ENCODE data around the gene FBXO44.

Gene FBXO44

GRCh38 chr1:11657654-11658053, 3.0 kb downstream of the FBXO44 start:
- TF ChIP-seq REST (IDR thresholded peaks at IDR 0.05; ENCODE audit: insufficient replicate concordance, low read depth), result no peak
- no peak overlapping the region for H3K27ac ChIP-seq (replicated peaks)
- H3K27me3 ChIP-seq (ENCODE audit: insufficient read depth, poor library complexity, severe bottlenecking), result no peaks in the 10 kb centered on the region
- no peak overlapping the region for H3K4me3 ChIP-seq (replicated peaks; ENCODE audit: insufficient read depth, low read length)
- no peak for DNase-seq (ENCODE audit: low read depth in 1 of 2, low spot score in 1 of 2)

GRCh38 chr1:11658542-11658941, 3.9 kb downstream of the FBXO44 start:
- no peak for DNase-seq (ENCODE audit: low read depth in 1 of 2, low spot score in 1 of 2)
- TF ChIP-seq CTCF (IDR thresholded peaks at IDR 0.05; ENCODE audit: insufficient read depth, low read length) (no peak), POLR2AphosphoS5 (IDR thresholded peaks at IDR 0.05; ENCODE audit: low read depth) (no peak), GABPA (IDR thresholded peaks at IDR 0.05; ENCODE audit: low read depth) (no peak), REST (IDR thresholded peaks at IDR 0.05; ENCODE audit: insufficient replicate concordance, low read depth) (no peak)
- H3K4me3 ChIP-seq (replicated peaks; ENCODE audit: insufficient read depth, low read length), result no peak overlapping the region

GRCh38 chr1:11659748-11660147, 5.1 kb downstream of the FBXO44 start:
- no peak for DNase-seq (ENCODE audit: low read depth in 1 of 2, low spot score in 1 of 2)
- H3K27ac ChIP-seq (replicated peaks), result no peak overlapping the region
- TF ChIP-seq POLR2AphosphoS5 (IDR thresholded peaks at IDR 0.05; ENCODE audit: low read depth) (no peak), GABPA (IDR thresholded peaks at IDR 0.05; ENCODE audit: low read depth) (no peak), SPI1 (IDR thresholded peaks at IDR 0.05; ENCODE audit: borderline replicate concordance, low read depth) (no peak)
- no peaks in the 10 kb centered on the region for H3K27me3 ChIP-seq (ENCODE audit: insufficient read depth, poor library complexity, severe bottlenecking)
- no peak overlapping the region for H3K4me3 ChIP-seq (replicated peaks; ENCODE audit: insufficient read depth, low read length)

More at GRCh38 chr1:11658542-11658941, 3.9 kb downstream of the FBXO44 start:
- Histone ChIP-seq H3K27ac (replicated peaks) (no peak overlapping the region), H3K27me3 (ENCODE audit: insufficient read depth, poor library complexity, severe bottlenecking) (no peaks in the 10 kb centered on the region)

- no peak for DNase-seq (ENCODE audit: low read depth in 1 of 2, low spot score in 1 of 2)
- H3K27ac ChIP-seq (replicated peaks), result no peak overlapping the region
- TF ChIP-seq GABPA (IDR thresholded peaks at IDR 0.05; ENCODE audit: low read depth) (no peak), SPI1 (IDR thresholded peaks at IDR 0.05; ENCODE audit: borderline replicate concordance, low read depth) (no peak), CTCF (IDR thresholded peaks at IDR 0.05; ENCODE audit: insufficient read depth, low read length) (no peak), POLR2AphosphoS5 (IDR thresholded peaks at IDR 0.05; ENCODE audit: low read depth) (no peak), REST (IDR thresholded peaks at IDR 0.05; ENCODE audit: insufficient replicate concordance, low read depth) (no peak)
- no peak overlapping the region for H3K4me3 ChIP-seq (replicated peaks; ENCODE audit: insufficient read depth, low read length)
- no peaks in the 10 kb centered on the region for H3K27me3 ChIP-seq (ENCODE audit: insufficient read depth, poor library complexity, severe bottlenecking)
These were observed 6.4 kb downstream of the FBXO44 start for GRCh38 chr1:11661103-11661502.

Measured in HL-60 (cell line).